Testis (tissue), 3 donors: ENCODE results near the gene NLRP2B. TPM values are rescaled to one million over a fixed set of nuclear protein-coding genes. Genes with fewer than 3 reads are reported as not detected.
"Not testable (repeated sequence)": the region's sequence is repeated elsewhere in the genome, so short reads cannot be mapped to it uniquely, and the experiment has no call there.

Experiments used
- DNase-seq: peaks from one replicate; pipeline ENCODE4 v3.0.0-alpha.2; 2019
- H3K27ac ChIP-seq, 2 donors: fragments of 200-600 bp; sonication (generic); one replicate each; pipeline ENCODE4 v1.5.1; 2019
- H3K27me3 ChIP-seq: fragments of 200-600 bp; sonication (generic); one replicate; pipeline ENCODE4 v1.5.1; 2019
- H3K36me3 ChIP-seq: fragments of 200-600 bp; sonication (generic); one replicate; pipeline ENCODE4 v1.5.1; 2017; ENCODE audit warnings: low read depth; ENCODE audit errors: missing control alignments
- H3K4me1 ChIP-seq: fragments of 200-600 bp; sonication (generic); one replicate; pipeline ENCODE4 v1.5.1; 2019
- H3K4me3 ChIP-seq, 2 donors: fragments of 200-600 bp; sonication (generic); one replicate each; pipeline ENCODE4 v1.5.1; 2017 to 2019
- H3K9me3 ChIP-seq: fragments of 200-600 bp; sonication (generic); one replicate; pipeline ENCODE4 v1.5.1; 2017
- CTCF ChIP-seq, 3 experiments: fragments of 450-650 bp in 2 of 3; fragments of 200-600 bp in 1 of 3; sonication (generic) in 1 of 3; IDR thresholded peaks; one replicate each; pipeline ENCODE4 v1.5.1; 2016 to 2019; ENCODE audit warnings: antibody characterized with exemption in 3 of 3, mild to moderate bottlenecking in 2 of 3, moderate library complexity in 1 of 3
- POLR2A ChIP-seq: fragments of 450-650 bp; IDR thresholded peaks from one replicate; pipeline ENCODE4 v1.6.1; 2017; ENCODE audit warnings: antibody characterized with exemption, mild to moderate bottlenecking, moderate library complexity
- WGBS, 2 donors: methylation state at CpG; one replicate each; pipeline ENCODE4 v1.1.5; 2018; 5-methylcytosine and 5-hydroxymethylcytosine counted together
- intact Hi-C: fragments of 100-400 bp; cut with DNase I; formaldehyde crosslinking; loops from one replicate; pipeline ENCODE4 v1.15.1; 2023; ENCODE audit warnings: low total_unique reads
- polyA plus RNA-seq: library from polyadenylated mRNA; stranded (reverse); fragments of 350-450 nt; fragmentation: Illumina TruSeq; extraction: RNeasy Lipid Tissue Mini Kit (QIAGEN cat#74804); gene quantifications from one replicate; pipeline ENCODE4 v1.2.3, GENCODE V29; 2014; ENCODE audit warnings: low read depth, low replicate concordance; ENCODE audit not compliant: insufficient read depth
- total RNA-seq, 2 donors: library from RNA; depleted of rRNA; stranded (reverse); fragments of >200 nt; gene quantifications; one replicate each; pipeline ENCODE4 v1.2.3, GENCODE V29; 2016

NLRP2B gene
- total and polyA plus RNA-seq, 3 donors from 2014 or later, result not detected

GRCh38 chrX:57640674-57641016 lies 39.4 kb downstream of the NLRP2B start:
- TF ChIP-seq POLR2A (no peak), CTCF (IDR thresholded peaks at IDR 0.05) (no peak)
- no peaks in the 10 kb centered on the region for H3K4me1 ChIP-seq
- no peaks in the 10 kb centered on the region for H3K9me3 ChIP-seq
- intact Hi-C loops, result no loop called here
- H3K4me3 ChIP-seq, result no peak overlapping the region
- no peak overlapping the region for H3K27ac ChIP-seq
- WGBS, 2 donors, result 89 to 93% methylated on average over 3 to 4 of the region's 4 CpGs
- no peaks in the 10 kb centered on the region for H3K36me3 ChIP-seq
- no peak for DNase-seq
- H3K27me3 ChIP-seq, result no peaks in the 10 kb centered on the region

GRCh38 chrX:57629438-57629837 lies 50.6 kb downstream of the NLRP2B start:
- H3K27ac ChIP-seq, H3K4me3 ChIP-seq, intact Hi-C loops, DNase-seq, H3K36me3 ChIP-seq, H3K27me3 ChIP-seq, H3K4me1 ChIP-seq, H3K9me3 ChIP-seq: not testable (repeated sequence)
- 88 to 91% methylated on average over 13 to 18 of the region's 20 CpGs for WGBS, 2 donors

Other genes starting within 250 kb of the NLRP2B start
- gene ZXDB, start 88.2 kb downstream of the NLRP2B start, total RNA-seq, result 1 to 10 TPM; 6.9 to 7.6 TPM
- gene ZXDB, start 88.2 kb downstream of the NLRP2B start, polyA plus RNA-seq, result 3.6 TPM
- gene ZXDA, start 230.2 kb upstream of the NLRP2B start, total RNA-seq, result 1 to 10 TPM; 4.7 to 5.2 TPM
- 1.4 TPM for gene ZXDA, start 230.2 kb upstream of the NLRP2B start, polyA plus RNA-seq